MCF 10A (cell line): ENCODE data around the gene ZNF136. TPM values are rescaled to one million over a fixed set of nuclear protein-coding genes. Genes with fewer than 3 reads are reported as not detected.

Experiments
- BruUV-seq: library from RNA; stranded (reverse); fragments of 400-500 nt; replicated peaks from 2 replicates; lab custom pipeline; 2021; lab: Mats Ljungman, UMichigan
- CTCF ChIA-PET: fragments of 300-600 bp; sonication (Branson Sonifier 250); formaldehyde crosslinking; extraction: SDS; loops from one replicate; lab custom pipeline; 2021; ENCODE audit warnings: antibody characterized with exemption, inconsistent platforms; lab: Yijun Ruan, JAX
- POLR2A ChIA-PET: fragments of 300-600, 350-650 bp; sonication (Branson Sonifier 250); formaldehyde crosslinking; extraction: SDS; loops from one replicate; lab custom pipeline; 2020; ENCODE audit warnings: antibody characterized with exemption, inconsistent platforms; lab: Yijun Ruan, JAX
- DNase-seq: peaks from one replicate; pipeline ENCODE4 v3.0.0-alpha.2; 2018; ENCODE audit not compliant: unreplicated experiment
- H3K27ac Mint-ChIP-seq: one replicate; pipeline ENCODE4 v1.8.0; 2022; ENCODE audit warnings: mild to moderate bottlenecking, low read depth, mixed read lengths; ENCODE audit not compliant: unreplicated experiment
- H3K27me3 Mint-ChIP-seq: one replicate; pipeline ENCODE4 v1.8.0; 2022; ENCODE audit warnings: mixed read lengths; ENCODE audit not compliant: insufficient read depth, unreplicated experiment
- H3K36me3 Mint-ChIP-seq: one replicate; pipeline ENCODE4 v1.8.0; 2022; ENCODE audit warnings: mild to moderate bottlenecking, moderate library complexity, mixed read lengths; ENCODE audit not compliant: insufficient read depth, unreplicated experiment
- H3K4me1 Mint-ChIP-seq: one replicate; pipeline ENCODE4 v1.8.0; 2022; ENCODE audit warnings: mixed read lengths; ENCODE audit not compliant: insufficient read depth, unreplicated experiment
- H3K4me3 Mint-ChIP-seq: one replicate; pipeline ENCODE4 v1.8.0; 2022; ENCODE audit warnings: mild to moderate bottlenecking, moderate library complexity, mixed read lengths; ENCODE audit not compliant: unreplicated experiment
- H3K9me3 Mint-ChIP-seq: one replicate; pipeline ENCODE4 v1.8.0; 2022; ENCODE audit warnings: mixed read lengths; ENCODE audit not compliant: unreplicated experiment
- intact Hi-C: fragments of 100-400 bp; cut with micrococcal nuclease; formaldehyde crosslinking; loops from 2 replicates; pipeline ENCODE4 v1.14.1; 2022
- total RNA-seq: library from RNA; stranded (reverse); gene quantifications from 2 replicates; pipeline ENCODE4 v1.2.3, GENCODE V29; 2022
- TF ChIP-seq, protein P1 (sequence below): fragments of 200-600 bp; IDR thresholded peaks from one replicate; pipeline ENCODE4 v1.8.0; 2022; ENCODE audit warnings: antibody characterized with exemption, mild to moderate bottlenecking; ENCODE audit not compliant: unreplicated experiment

Gene ZNF136
- total RNA-seq, 1 experiment from 2014 or later, result 3.7 TPM

DNA sequence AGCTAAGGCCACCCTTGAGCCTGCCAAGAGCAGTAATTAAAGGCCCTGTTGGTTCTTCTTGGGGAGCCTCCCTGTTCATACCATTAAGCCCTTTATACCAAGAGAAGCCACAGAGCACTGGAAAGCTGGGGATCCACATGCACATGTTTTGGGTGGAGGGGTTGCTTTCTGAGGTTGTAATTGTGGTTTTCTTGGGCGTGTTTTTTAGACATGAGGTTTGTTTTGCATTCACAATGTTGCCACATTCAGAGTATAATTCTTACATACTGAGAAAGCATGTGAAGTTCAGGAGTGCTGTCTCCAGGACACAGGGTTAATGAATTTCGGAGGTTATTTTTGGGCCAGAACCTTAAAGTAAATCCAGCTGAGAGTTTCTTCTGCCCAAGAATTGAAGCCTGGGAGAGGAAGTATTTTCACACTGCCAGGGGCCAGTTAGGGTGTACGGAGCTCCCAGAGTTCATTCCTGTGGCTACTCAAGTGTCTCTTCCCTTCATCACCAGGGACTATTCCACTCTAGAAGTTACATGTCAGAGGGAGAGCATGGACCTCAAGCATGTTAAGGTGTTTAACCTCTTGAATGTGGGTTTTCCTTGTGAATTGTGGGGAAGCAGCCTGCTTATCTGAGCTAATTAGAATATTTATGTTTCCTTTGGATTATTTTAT, 37.0 kb downstream of the ZNF136 start:
- BruUV-seq, result no TSS peak

DNA sequence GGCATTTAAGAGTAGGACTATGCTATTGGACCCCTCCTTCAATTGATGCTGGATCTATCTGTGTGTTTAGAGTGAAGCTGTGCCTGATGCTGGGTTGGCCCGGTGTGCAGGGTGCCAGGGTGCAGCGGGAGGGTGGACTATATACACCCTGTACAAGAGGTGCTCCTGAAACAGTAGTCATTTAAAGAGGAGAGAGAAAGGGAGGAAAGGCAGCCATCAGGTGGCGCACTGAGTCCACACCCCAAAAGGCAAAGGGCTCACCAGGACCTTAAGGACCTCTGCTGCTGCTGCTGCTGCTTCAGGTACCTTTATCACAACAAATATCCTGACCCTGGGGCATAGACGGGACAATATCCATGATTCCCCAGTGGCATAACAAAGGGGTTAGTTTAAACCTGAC, 39.4 kb downstream of the ZNF136 start:
- Mint-ChIP-seq H3K4me3 (no peak overlapping the region), H3K36me3 (no peaks in the 10 kb centered on the region), H3K27me3 (no peaks in the 10 kb centered on the region), H3K4me1 (no peaks in the 10 kb centered on the region), H3K9me3 (peaks cover 37% of the 10 kb centered on the region), H3K27ac (no peak overlapping the region)
- intact Hi-C loops, result no loop called here
- ChIA-PET POLR2A (no interaction called here), CTCF (interaction anchor here (0.9 kb wide), 1 partner anchor 21 kb away, joined by 3 read pairs; no protein-coding TSS in a partner anchor)
- no peak for DNase-seq
- TF ChIP-seq, protein P1, sequence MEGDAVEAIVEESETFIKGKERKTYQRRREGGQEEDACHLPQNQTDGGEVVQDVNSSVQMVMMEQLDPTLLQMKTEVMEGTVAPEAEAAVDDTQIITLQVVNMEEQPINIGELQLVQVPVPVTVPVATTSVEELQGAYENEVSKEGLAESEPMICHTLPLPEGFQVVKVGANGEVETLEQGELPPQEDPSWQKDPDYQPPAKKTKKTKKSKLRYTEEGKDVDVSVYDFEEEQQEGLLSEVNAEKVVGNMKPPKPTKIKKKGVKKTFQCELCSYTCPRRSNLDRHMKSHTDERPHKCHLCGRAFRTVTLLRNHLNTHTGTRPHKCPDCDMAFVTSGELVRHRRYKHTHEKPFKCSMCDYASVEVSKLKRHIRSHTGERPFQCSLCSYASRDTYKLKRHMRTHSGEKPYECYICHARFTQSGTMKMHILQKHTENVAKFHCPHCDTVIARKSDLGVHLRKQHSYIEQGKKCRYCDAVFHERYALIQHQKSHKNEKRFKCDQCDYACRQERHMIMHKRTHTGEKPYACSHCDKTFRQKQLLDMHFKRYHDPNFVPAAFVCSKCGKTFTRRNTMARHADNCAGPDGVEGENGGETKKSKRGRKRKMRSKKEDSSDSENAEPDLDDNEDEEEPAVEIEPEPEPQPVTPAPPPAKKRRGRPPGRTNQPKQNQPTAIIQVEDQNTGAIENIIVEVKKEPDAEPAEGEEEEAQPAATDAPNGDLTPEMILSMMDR, result no peak
- no TSS peak for BruUV-seq

More for the DNA sequence above, 37.0 kb downstream of the ZNF136 start:
- Mint-ChIP-seq H3K27me3 (no peaks in the 10 kb centered on the region), H3K9me3 (peaks cover 28% of the 10 kb centered on the region), H3K4me1 (no peaks in the 10 kb centered on the region), H3K4me3 (no peak overlapping the region), H3K27ac (no peak overlapping the region), H3K36me3 (no peaks in the 10 kb centered on the region)
- no peak for DNase-seq
- TF ChIP-seq, protein P1, result no peak
- ChIA-PET POLR2A (no interaction called here), CTCF (interaction anchor here (0.6 kb wide), 1 partner anchor 9 kb away, joined by 4 read pairs; no protein-coding TSS in a partner anchor)
- intact Hi-C loops, result no loop called here

DNA sequence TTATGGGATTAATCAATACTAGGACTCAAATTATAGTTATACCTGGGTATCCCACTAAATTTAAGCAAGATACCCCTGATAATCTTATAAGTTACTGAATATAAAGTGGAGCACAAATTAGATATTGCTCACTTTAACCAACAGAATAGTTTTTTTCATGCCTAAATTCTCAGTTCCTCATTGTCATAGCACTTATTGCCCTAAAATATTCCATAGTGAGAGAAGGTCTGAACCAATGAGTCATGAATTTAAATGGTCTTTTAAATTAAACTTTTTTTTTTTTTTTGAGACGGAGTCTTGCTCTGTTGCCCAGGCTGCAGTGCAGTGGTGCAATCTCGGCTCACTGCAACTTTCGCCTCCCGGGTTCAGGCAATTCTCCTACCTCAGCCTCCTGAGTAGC, 42.4 kb downstream of the ZNF136 start:
- Mint-ChIP-seq H3K9me3 (peaks cover 39% of the 10 kb centered on the region), H3K4me3 (no peak overlapping the region), H3K36me3 (no peaks in the 10 kb centered on the region), H3K27ac (no peak overlapping the region), H3K4me1 (no peaks in the 10 kb centered on the region), H3K27me3 (no peaks in the 10 kb centered on the region)
- no TSS peak for BruUV-seq
- TF ChIP-seq, protein P1, result no peak
- no peak for DNase-seq
- ChIA-PET CTCF (interaction anchor here (0.6 to 0.7 kb wide), 2 partner anchors 9 to 19 kb away, joined by 3 to 6 read pairs; no protein-coding TSS in a partner anchor), POLR2A (no interaction called here)
- intact Hi-C loops, result no loop called here

DNA sequence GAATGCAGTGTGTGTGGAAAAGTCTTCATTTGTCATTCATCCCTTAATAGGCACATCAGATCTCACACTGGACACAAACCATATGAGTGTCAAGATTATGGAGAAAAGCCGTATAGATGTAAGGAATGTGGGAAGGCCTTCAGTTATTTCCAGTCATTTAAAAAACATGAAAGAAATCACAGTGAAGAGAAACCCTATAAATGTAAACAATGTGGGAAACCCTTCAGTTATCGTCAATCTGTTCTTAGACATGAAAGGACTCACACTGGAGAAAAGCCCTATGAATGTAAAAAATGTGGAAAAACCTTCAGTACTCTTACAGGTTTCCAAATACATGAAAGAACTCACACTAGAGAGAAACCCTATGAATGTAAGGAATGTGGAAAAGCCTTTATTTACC, 45.3 kb downstream of the ZNF136 start:
- ChIA-PET POLR2A (no interaction called here), CTCF (no interaction called here)
- H3K4me3 Mint-ChIP-seq, result no peak overlapping the region
- no peaks in the 10 kb centered on the region for H3K36me3 Mint-ChIP-seq
- DNase-seq, result no peak
- H3K4me1 Mint-ChIP-seq, result no peaks in the 10 kb centered on the region
- intact Hi-C loops, result no loop called here
- TF ChIP-seq, protein P1, result no peak
- no TSS peak for BruUV-seq
- H3K9me3 Mint-ChIP-seq, result peaks cover 30% of the 10 kb centered on the region
- no peak overlapping the region for H3K27ac Mint-ChIP-seq
- no peaks in the 10 kb centered on the region for H3K27me3 Mint-ChIP-seq
